Gastrocnemius medialis (tissue), 4 donors: ENCODE results near the gene STOX2. TPM values are rescaled to one million over a fixed set of nuclear protein-coding genes. Genes with fewer than 3 reads are reported as not detected.

ENCODE experiments used
- ATAC-seq, 2 donors: fragments of 150-250 bp; one replicate each; pipeline ENCODE4 v1.9.1; 2016
- DNase-seq, 2 donors: peaks; one replicate each; pipeline ENCODE4 v3.0.0-alpha.2; 2019
- H3K27ac ChIP-seq, 4 donors: fragments of 200-600 bp; sonication (generic); 1 replicate in 1 of 4; 2 replicates in 3 of 4; pipeline ENCODE4 v1.5.1; 2016 to 2018; ENCODE audit warnings: mild to moderate bottlenecking in 2 of 4, moderate library complexity in 1 of 4
- H3K27me3 ChIP-seq, 3 donors: fragments of 200-600 bp; sonication (generic) in 2 of 3; 1 replicate in 1 of 3; 2 replicates in 2 of 3; pipeline versions ENCODE4 v1.5.1 to v1.6.0; 2016 to 2019; ENCODE audit warnings: mild to moderate bottlenecking in 1 of 3, moderate library complexity in 1 of 3
- H3K36me3 ChIP-seq, 2 donors: fragments of 200-600 bp; sonication (generic) in 1 of 2; one replicate each; pipeline ENCODE4 v1.5.1; 2017 to 2018
- H3K4me1 ChIP-seq, 2 donors: fragments of 200-600 bp; sonication (generic) in 1 of 2; one replicate each; pipeline ENCODE4 v1.5.1; 2016 to 2017; ENCODE audit warnings: mild to moderate bottlenecking in 2 of 2
- H3K4me3 ChIP-seq, 4 donors: fragments of 200-600 bp; sonication (generic) in 3 of 4; 1 replicate in 1 of 4; 2 replicates in 3 of 4; pipeline ENCODE4 v1.5.1; 2016 to 2019; ENCODE audit warnings: mild to moderate bottlenecking in 2 of 4
- H3K9me3 ChIP-seq, 3 donors: fragments of 200-600 bp; sonication (generic) in 2 of 3; 1 replicate in 1 of 3; 2 replicates in 2 of 3; pipeline ENCODE4 v1.5.1; 2016 to 2019
- CTCF ChIP-seq, 5 experiments: fragments of 450-650 bp in 3 of 5; fragments of 200-600 bp in 2 of 5; sonication (generic) in 2 of 5; IDR thresholded peaks in 4 of 5; conservative IDR thresholded peaks in 1 of 5; 1 replicate in 4 of 5; 2 replicates in 1 of 5; pipeline ENCODE4 v1.5.1; 2016 to 2019; ENCODE audit warnings: antibody characterized with exemption in 5 of 5, mild to moderate bottlenecking in 3 of 5, moderate library complexity in 3 of 5
- POLR2A ChIP-seq, 2 donors: fragments of 450-650 bp; IDR thresholded peaks; one replicate each; pipeline ENCODE4 v1.6.1; 2017; ENCODE audit warnings: antibody characterized with exemption in 2 of 2, mild to moderate bottlenecking in 2 of 2, moderate library complexity in 2 of 2
- in situ Hi-C, 4 donors: fragments of 200-750 bp; cut with MboI; loops; one replicate each; pipeline versions ENCODE4 v1.15.0 to v1.8.0; 2017; ENCODE audit warnings: low sequenced_read_pairs in 4 of 4
- intact Hi-C: fragments of 100-400 bp; cut with DNase I; formaldehyde crosslinking; loops from one replicate; pipeline ENCODE4 v1.15.1; 2023; ENCODE audit warnings: low total_unique reads
- total RNA-seq, 4 donors: library from RNA; depleted of rRNA; stranded (reverse); fragments of >200 nt; gene quantifications; one replicate each; pipeline versions ENCODE4 v1.1.0 to v1.2.3, GENCODE V29; 2016

STOX2 gene
- total RNA-seq, 4 donors from 2014 or later, result 3.3 to 8.3 (median 5.9) TPM

GRCh38 chr4:183935355-183936005, 30.4 kb downstream of the STOX2 start:
- intact Hi-C loops (no loop called here), in situ Hi-C loops (no loop called here)
- no peak for ATAC-seq
- Histone ChIP-seq H3K27me3 (no peaks in the 10 kb centered on the region), H3K27ac (no peak overlapping the region), H3K36me3 (no peaks in the 10 kb centered on the region), H3K9me3 (no peaks in the 10 kb centered on the region), H3K4me3 (no peak overlapping the region), H3K4me1 (no peaks in the 10 kb centered on the region)
- no peak for TF ChIP-seq CTCF (IDR thresholded peaks at IDR 0.05 in 4 of 5, conservative IDR thresholded peaks at IDR 0.05 in 1 of 5)
- TF ChIP-seq POLR2A (IDR thresholded peaks at IDR 0.05), result no peak
- no peak for DNase-seq

- DNase-seq, result no peak
- Histone ChIP-seq H3K4me3 (no peak overlapping the region), H3K36me3 (no peaks in the 10 kb centered on the region), H3K27me3 (no peaks in the 10 kb centered on the region), H3K9me3 (no peaks in the 10 kb centered on the region), H3K27ac (no peak overlapping the region), H3K4me1 (no peaks in the 10 kb centered on the region)
- in situ Hi-C loops, result no loop called here
- TF ChIP-seq CTCF (IDR thresholded peaks at IDR 0.05 in 4 of 5, conservative IDR thresholded peaks at IDR 0.05 in 1 of 5) (no peak), POLR2A (IDR thresholded peaks at IDR 0.05) (no peak)
- ATAC-seq, result no peak
- intact Hi-C loops, result no loop called here
These were observed 30.9 kb downstream of the STOX2 start for GRCh38 chr4:183936047-183936446.

- Histone ChIP-seq H3K27me3 (no peaks in the 10 kb centered on the region), H3K4me3 (no peak overlapping the region), H3K27ac (no peak overlapping the region), H3K9me3 (no peaks in the 10 kb centered on the region), H3K4me1 (no peaks in the 10 kb centered on the region), H3K36me3 (no peaks in the 10 kb centered on the region)
- intact Hi-C loops, result no loop called here
- TF ChIP-seq CTCF (IDR thresholded peaks at IDR 0.05 in 4 of 5, conservative IDR thresholded peaks at IDR 0.05 in 1 of 5), result no peak
- TF ChIP-seq POLR2A (IDR thresholded peaks at IDR 0.05), result no peak
- in situ Hi-C loops, result no loop called here
- ATAC-seq, result no peak
- no peak for DNase-seq
These were observed 31.7 kb downstream of the STOX2 start for GRCh38 chr4:183936574-183937345.

GRCh38 chr4:183940864-183941263, 35.8 kb downstream of the STOX2 start:
- Histone ChIP-seq H3K9me3 (no peaks in the 10 kb centered on the region), H3K27me3 (no peaks in the 10 kb centered on the region), H3K4me1 (no peaks in the 10 kb centered on the region), H3K4me3 (no peak overlapping the region), H3K36me3 (no peaks in the 10 kb centered on the region), H3K27ac (no peak overlapping the region)
- in situ Hi-C loops, result no loop called here
- no peak for TF ChIP-seq CTCF (IDR thresholded peaks at IDR 0.05 in 4 of 5, conservative IDR thresholded peaks at IDR 0.05 in 1 of 5)
- no peak for TF ChIP-seq POLR2A (IDR thresholded peaks at IDR 0.05)
- DNase-seq (no peak), ATAC-seq (no peak)
- intact Hi-C loops, result no loop called here
